EH (cell line): Measurements from ENCODE around the gene HOMEZ.
"Not testable (repeated sequence)": the region's sequence is repeated elsewhere in the genome, so short reads cannot be mapped to it uniquely, and the experiment has no call there.

Experiments
- DNase-seq: peaks from one replicate; pipeline ENCODE4 v3.0.0-alpha.2; 2015; ENCODE audit warnings: low read depth

The HOMEZ gene, protein sequence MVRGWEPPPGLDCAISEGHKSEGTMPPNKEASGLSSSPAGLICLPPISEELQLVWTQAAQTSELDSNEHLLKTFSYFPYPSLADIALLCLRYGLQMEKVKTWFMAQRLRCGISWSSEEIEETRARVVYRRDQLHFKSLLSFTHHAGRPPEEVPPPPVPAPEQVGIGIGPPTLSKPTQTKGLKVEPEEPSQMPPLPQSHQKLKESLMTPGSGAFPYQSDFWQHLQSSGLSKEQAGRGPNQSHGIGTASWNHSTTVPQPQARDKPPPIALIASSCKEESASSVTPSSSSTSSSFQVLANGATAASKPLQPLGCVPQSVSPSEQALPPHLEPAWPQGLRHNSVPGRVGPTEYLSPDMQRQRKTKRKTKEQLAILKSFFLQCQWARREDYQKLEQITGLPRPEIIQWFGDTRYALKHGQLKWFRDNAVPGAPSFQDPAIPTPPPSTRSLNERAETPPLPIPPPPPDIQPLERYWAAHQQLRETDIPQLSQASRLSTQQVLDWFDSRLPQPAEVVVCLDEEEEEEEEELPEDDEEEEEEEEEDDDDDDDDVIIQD

DNA sequence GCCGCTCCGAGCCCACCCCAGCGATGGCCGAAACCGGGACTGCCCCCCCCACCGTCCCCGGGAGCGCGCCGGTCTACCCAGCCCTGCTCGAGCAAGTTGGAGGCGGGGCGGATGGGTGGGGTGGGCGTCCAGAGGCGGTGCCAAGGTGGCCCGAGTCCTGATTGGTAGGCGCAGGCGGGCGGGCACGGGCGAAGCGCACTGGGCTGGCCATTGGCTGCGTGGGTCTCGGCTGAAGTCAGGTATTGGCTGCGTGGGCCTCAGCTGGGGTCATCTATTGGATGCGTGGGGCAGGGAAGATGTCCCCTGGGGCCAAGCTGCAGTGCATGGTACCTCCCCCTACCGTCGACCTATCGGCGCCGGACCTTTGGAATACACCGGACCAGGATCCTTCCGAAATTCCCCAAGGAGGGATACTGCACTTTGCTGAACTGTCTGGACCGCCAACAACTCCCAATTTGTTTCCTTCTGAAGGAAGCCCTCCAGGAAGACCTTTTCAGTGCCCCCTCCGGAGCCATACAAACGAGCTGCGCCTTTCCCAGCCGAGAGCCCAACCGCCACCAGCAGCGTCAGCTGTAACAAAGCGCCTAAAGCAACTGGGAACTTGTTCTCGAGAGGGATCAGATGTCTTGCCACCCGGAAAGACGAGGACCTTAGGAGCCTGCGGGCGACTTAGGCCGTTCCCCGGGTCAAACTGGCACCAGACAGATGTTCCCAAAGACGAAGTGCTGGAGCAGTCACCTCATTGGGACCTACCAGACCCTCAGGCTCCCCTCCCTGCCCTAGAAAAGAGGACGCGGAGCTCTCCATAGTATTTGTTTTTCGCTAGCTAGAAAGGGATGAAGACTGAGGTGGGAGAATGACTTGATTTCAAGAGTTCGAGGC is at the start of gene HOMEZ:
Gene HOMEZ, minus strand, starts transcription at position 113 of the 882 bp plus-strand sequence. CDS start 180 bp downstream, outside the sequence.
- peak; percentile 99 for DNase-seq

DNA sequence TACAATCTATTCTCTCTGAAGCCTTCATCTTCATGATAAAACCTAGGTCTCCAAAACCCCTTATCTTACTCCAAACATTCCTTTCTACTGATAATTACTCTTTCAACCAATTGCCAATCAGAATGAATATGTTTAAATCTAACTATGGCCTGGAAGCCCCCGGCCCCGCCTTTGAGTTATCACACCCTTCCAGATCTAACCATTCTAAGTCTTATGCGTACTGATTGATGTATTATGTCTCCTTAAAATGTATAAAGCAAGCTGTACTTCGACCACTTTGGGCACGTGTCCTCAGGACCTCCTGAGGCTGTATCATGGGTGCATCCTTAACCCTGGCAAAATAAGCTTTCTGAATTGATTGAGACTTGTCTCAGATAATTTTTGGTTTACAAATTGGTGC is 49.7 kb upstream of the HOMEZ start:
- DNase-seq, result no peak

DNA sequence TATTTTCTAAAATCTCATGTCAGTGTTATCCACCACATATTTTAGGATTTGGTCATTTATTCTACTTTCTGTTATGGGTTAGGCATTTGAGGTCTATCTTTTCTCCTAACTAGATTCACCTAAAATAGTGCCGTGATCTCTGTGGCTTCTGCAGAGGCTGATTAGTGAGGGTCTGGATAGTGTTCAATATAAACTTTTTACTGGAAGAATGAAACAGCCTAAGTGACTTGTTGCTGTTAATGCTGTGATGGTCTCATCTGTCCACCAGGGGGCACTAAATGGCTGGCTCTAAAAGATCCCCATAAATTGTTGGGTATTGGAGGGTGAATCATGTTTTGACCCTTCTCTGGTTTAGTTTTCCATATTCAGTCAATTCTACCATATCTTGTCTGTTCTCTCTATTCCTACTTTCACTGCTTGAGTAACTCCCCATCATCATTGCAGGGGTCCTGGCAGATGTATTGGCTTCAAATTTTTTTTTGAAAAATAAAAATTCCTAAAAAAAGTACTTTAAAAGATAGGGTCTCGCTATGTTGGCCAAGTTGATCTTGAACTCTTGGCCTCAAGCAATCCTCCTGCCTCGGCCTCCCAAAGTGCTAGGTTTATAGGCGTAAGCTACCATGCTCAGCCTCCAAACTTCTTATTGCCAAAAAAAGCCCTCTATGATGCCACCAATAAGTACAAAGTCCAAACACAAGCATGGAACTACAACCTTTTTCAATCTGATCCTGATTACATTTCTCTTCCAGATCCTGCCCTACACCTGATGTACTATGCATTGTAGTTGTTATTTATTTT is 42.2 kb upstream of the HOMEZ start:
- DNase-seq, result peak; percentile 79

DNA sequence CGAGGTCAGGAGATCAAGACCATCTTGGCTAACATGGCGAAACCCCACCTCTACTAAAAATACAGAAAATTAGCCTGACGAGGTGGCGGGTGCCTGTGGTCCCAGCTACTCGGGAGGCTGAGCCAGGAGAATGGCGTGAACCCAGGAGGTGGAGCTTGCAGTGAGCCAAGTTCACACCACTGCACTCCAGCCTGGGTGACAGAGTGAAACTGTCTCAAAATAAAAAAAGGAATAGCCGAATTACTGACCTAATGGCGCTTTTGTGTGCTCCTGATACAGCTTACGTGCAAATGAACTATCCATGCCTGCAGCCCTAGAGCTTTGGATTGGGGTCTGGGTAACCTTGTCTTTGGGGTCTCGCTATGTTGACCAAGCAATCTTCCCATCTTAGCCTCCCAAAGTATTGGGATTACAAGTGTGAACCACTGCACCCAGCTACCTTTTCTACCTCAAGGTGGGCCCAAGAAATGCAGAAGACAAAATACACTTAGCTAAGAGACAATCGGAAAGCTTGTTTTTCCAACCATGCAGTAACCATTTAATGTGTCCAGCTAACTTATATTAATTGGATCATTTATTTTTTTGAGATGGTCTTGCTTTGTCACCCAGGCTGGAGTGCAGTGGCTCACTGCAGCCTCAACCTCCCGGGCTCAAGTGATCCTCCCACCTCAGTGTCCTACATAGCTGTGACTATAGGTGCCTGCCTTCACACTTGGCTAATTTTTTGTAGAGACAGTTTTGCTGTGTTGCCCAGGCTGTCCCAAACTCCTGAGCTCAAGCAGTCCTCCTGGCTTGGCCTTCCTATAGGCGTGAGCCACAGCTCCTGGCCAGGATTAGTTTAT is 40.8 kb upstream of the HOMEZ start:
- no peak for DNase-seq

DNA sequence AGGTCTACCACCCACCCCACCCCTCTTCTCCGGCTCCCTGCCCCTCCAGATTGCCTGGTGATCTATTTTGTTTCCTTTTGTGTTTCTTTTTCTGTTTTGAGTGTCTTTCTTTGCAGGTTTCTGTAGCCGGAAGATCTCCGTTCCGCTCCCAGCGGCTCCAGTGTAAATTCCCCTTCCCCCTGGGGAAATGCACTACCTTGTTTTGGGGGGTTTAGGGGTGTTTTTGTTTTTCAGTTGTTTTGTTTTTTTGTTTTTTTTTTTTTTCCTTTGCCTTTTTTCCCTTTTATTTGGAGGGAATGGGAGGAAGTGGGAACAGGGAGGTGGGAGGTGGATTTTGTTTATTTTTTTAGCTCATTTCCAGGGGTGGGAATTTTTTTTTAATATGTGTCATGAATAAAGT is 39.8 kb upstream of the HOMEZ start:
- not testable (repeated sequence) for DNase-seq

DNA sequence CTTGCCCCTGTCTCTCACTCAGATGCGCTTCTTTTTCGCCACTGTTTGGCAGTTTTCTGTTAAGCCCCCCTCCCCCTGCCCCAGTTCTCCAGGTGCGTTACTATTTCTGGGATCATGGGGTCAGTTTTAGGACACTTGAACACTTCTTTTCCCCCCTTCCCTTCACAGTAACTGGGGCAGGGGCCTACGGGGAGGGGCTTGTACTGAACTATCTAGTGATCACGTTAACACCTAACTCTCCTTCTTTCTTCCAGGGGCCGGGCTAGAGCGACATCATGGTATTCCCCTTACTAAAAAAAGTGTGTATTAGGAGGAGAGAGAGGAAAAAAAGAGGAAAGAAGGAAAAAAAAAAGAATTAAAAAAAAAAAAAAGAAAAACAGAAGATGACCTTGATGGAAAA is 39.1 kb upstream of the HOMEZ start:
- DNase-seq, result no peak

DNA sequence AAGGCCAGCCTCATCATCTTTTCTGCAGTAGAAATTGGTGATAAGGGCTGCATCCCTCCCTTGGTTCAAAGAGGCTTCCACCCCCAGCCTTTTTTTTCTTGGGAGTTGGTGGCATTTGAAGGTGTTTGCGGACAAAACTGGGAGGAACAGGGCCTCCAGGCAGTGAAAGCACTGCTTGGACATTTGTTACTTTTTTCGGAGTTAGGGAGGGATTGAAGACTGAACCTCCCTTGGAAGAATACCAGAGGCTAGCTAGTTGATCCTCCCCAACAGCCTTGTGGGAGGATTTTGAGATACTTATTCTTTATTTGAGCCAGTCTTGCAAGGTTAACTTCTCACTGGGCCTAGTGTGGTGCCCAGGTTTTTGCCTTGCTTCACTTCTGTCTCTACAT is 38.5 kb upstream of the HOMEZ start:
- no peak for DNase-seq

DNA sequence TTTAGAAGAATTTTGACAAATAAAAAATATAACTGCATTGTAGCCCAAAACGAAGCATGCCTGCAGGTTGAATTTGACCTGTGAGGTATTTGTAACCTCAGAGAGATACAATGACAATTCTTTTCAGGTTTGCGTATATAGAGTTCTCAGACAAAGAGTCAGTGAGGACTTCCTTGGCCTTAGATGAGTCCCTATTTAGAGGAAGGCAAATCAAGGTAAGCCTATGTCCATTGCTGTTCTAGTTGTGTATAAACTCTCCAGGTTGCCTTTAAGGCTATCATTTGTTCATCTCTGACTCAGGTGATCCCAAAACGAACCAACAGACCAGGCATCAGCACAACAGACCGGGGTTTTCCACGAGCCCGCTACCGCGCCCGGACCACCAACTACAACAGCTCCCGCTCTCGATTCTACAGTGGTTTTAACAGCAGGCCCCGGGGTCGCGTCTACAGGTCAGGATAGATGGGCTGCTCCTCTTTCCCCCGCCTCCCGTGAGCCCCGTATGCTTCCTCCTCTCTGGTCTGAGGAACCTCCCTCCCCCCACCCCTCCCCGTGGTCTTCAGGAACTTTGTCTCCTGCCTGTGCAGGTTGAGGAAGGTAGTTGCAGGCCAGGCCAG is 38.0 kb upstream of the HOMEZ start:
- no peak for DNase-seq

DNA sequence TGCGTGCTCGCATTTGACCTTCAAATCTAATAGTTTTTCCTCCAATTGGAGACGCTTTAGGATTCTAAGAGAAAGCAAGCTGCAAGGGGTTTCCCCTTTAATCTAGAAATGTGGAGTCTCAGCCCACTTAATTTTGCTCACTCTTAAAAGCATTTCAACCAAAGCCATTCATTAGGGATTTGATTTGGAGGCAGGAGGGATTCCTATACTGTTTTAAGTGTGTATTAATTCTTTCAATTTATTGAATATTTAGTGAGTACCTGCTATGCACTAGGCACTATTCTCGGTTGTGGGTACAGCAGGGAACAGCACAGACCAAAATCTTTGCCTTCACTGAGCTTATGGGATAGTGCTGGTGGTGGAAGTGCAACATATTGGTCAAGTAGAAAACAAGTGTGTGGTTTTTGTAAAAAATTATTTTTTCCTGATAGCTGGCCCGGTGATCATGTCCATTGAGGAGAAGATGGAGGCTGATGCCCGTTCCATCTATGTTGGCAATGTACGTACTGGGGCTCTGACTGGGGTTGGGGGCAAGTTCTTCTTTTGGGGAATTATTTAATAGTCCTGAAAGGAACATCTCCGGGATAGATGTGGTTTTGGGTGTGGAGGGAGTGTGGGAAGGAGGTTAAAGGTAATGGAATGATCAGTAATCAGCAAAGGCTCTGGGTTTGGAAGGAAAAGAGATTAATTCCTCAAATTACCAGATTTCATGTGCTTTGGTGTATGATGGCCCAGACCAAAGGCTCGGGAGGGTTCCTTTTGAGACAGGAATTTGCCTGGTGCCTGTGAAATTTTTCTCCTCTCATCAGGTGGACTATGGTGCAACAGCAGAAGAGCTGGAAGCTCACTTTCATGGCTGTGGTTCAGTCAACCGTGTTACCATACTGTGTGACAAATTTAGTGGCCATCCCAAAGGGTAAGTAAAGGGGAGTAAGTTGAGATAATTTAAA is 36.9 kb upstream of the HOMEZ start:
- no peak for DNase-seq

DNA sequence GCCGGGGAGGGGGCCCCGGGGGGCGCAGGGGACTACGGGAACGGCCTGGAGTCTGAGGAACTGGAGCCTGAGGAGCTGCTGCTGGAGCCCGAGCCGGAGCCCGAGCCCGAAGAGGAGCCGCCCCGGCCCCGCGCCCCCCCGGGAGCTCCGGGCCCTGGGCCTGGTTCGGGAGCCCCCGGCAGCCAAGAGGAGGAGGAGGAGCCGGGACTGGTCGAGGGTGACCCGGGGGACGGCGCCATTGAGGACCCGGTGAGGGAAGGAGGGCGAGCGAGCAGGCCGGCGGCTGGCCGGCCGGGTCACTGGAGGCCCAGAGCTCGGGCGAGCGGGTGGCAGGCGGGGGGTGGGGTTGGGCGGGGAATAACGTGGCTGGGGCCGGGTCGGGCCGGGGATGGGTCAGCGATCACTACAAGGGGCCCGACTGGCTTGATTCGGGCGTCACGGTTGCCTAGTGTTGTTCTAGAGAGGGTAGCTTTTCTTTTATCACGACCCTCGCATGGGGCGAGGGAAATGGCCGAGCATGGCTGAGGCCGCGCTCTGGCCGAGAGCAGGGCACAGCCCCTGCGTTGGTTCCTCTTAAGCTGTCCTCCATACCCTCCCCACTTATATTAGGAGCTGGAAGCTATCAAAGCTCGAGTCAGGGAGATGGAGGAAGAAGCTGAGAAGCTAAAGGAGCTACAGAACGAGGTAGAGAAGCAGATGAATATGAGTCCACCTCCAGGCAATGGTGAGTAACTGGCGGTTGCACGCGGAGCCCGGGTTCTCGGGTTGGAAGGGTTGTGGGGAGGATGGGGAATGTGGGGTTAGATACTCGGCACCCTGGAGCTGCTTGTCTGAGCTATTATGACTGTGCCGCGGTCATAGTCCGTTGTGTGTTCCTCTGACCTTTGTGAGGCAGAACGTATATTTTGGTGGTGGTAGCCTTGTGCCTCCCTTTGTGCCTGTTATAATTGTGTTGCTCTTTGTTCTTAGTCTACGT is 35.9 kb upstream of the HOMEZ start:
- DNase-seq, result peak; percentile 72

DNA sequence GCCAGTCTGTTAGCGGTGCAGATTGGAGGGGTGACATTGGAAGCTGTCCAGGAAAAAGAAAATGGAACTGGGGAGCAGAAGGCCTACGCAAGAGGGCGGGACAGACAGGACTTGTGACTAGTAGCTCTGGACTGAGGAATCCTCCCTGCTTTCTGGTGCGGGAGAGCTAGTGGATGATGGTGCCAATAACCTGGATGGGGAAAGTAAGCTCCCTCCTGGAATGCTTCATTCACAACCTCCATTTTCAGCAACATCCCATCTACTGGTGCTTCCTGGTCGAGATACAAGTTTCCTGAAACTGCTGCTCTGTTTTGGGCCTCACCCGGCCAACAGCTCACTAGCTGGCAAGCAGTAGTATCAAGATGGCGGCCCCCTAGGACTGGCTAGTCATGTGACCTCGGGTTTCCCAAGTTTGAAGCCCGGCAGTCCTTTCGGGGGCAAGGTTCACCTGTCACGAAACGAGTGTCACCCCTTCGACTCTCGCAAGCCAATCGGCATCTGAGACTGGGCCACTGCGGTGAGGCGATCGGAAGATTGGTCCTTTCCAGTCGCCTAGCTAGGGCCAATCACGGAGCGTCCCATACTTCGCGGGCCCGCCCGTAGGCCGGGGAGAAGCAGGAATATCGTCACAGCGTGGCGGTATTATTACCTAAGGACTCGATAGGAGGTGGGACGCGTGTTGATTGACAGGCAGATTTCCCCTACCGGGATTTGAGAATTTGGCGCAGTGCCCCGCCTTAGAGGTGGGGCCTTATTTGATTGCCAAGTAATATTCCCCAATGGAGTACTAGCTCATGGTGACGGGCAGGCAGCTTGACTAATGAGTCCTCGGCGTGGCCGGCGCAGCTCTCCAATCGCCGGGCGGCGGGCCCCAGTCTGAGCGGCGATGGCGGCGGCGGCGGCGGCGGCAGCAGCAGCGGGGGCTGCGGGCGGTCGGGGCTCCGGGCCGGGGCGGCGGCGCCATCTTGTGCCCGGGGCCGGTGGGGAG is 34.9 kb upstream of the HOMEZ start, which contains the start of gene PABPN1:
Gene PABPN1, plus strand, starts transcription at position 874 of the 988 bp plus-strand sequence. Its CDS starts 13 bp downstream, at position 887.
- DNase-seq, result peak; percentile 100

DNA sequence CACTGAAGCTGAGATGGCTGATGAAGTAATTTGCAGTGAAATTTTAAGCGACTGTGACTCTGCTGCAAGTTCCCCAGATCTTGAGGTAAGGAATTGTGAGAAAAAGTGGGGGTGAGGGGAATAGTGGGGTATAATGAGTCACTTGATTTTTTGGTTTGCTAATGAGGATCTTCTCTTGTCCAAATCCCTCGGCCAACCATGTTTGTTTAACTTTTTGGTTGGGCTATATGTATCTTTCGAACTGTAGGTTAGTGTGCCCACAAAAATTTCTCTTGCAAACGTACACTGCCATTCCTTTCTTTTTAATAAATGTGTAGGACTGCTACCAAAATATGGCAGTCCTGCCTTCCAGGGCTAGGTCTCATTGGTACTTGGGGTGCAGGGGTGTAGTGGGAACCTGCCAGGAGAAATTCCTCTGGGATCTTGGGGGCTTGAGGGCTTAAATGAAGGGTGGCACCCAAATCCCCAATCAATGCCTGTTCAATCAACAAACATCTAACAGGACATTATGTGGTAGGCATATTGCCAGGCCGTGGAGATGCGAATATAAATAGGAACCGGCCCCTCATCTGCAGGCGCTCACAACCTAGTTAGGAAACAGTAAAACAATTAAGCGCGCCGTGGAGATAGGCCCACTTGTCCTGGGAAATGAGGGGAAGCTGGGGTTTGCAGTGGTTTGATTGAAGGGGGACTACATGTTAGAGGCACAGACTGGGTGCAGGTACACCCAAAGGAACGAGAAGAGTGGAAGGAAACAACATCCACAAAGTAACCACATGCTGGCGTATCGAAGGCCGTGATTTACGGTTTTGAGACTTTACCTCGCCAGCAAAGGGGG is 34.0 kb upstream of the HOMEZ start:
- no peak for DNase-seq

DNA sequence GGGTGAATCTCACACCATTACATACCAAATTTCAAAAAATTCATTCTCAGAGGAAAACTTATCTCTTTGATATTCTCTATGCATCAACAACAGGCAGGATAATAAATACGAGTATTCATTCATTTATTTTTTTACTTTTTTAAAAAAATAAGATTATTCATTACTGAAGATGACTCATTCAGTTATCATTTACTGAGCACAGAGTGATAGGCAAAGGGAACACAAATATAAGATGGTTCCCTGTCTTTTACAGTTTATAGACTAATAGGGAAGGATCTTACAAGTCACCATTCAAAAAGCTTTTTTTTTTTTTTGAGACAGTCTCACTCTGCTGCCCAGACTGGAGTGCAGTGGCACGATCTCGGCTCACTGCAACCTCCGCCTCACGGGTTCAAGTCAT is 30.4 kb upstream of the HOMEZ start:
- DNase-seq, result no peak

DNA sequence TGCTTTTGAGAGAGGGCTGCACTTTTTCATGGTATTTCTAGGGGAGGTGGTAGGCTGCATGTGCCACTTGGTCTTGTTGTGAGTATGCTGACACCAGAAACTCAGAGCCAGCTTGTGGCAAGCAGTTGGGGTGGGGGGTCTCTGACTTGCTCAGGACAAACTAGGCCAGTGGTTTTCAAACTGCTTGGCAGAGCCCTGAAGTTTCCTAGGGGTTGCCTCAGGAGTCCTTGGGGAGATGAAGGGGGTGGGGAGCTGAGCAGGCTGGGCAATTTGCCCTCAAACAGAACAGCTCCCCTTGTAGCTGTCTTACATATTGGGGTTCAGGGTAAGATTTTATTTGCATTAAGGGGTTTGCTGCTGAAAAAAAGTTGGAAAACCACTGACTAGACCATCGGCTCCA is 24.6 kb upstream of the HOMEZ start:
- no peak for DNase-seq

DNA sequence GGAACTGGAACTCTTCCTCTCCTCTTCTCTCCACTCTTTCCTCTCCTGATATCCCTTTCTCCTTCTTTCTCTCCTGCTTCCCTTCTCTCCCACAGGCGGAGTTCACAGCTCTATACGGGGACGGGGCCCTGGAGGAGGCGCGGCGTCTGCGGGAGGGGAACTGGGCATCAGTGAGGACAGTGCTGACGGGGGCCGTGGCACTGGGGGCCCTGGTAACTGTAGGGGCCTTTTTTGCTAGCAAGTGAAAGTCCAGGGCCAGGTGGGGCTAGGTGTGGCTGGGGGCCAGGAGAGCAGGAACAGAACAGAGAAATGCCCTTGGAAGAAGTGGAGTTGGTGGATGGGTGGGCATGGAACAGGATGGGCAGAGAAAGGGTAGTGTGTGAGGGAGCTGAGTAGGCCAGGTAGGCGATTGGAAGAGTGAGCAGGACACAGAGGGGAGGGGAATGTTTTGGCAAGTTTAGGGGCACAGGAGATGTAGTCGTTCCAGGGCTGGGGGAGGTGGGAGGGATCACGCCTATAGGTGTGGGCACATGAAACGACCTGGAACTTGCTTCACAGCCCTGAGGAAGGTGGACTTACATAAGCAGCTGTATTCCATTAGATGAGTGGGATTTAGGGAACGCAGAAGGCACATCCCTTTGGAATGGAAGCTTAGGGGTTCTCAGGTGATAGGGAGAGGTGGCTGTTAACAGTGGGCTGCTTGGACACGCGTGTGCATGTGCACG is 23.0 kb upstream of the HOMEZ start:
- no peak for DNase-seq
